ENCODE data around the gene PRUNE1. TPM values are rescaled to one million over a fixed set of nuclear protein-coding genes. Genes with fewer than 3 reads are reported as not detected.

The PRUNE1 gene
- total RNA-seq, 4 donors from 2014 or later: 21.7 to 28.1 (median 25.1) TPM

GRCh38 chr1:151036356-151036755, 28.1 kb downstream of the PRUNE1 start, which contains the start of gene BNIPL:
TSS of gene BNIPL (plus strand) at chr1:151036586. CDS start at chr1:151036726, 140 bp downstream.
- no peaks in the 10 kb centered on the region for H3K4me1 ChIP-seq
- H3K9me3 ChIP-seq: no peaks in the 10 kb centered on the region
- H3K4me3 ChIP-seq: no peak within 1 kb of the TSS
- H3K27me3 ChIP-seq: no peaks in the 10 kb centered on the region
- H3K27ac ChIP-seq: no peak within 1 kb of the TSS
- TF ChIP-seq POLR2A (IDR thresholded peaks at IDR 0.05) (no peak), CTCF (IDR thresholded peaks at IDR 0.05) (no peak)
- no peak for DNase-seq
- H3K36me3 ChIP-seq: peaks cover 0 to 22% (median 0%) of the 10 kb centered on the region in 3 donors

GRCh38 chr1:151037032-151037431, 28.8 kb downstream of the PRUNE1 start:
- H3K4me1 ChIP-seq: no peaks in the 10 kb centered on the region
- no peak for DNase-seq
- no peak overlapping the region for H3K4me3 ChIP-seq
- H3K9me3 ChIP-seq: no peaks in the 10 kb centered on the region
- no peak overlapping the region for H3K27ac ChIP-seq
- TF ChIP-seq POLR2A (IDR thresholded peaks at IDR 0.05): no peak
- TF ChIP-seq CTCF (IDR thresholded peaks at IDR 0.05): no peak
- H3K27me3 ChIP-seq: no peaks in the 10 kb centered on the region
- peaks cover 0 to 16% (median 0%) of the 10 kb centered on the region in 3 donors for H3K36me3 ChIP-seq

GRCh38 chr1:151039521-151039920, 31.3 kb downstream of the PRUNE1 start:
- peaks cover 0 to 3% (median 0%) of the 10 kb centered on the region in 3 donors for H3K36me3 ChIP-seq
- no peak overlapping the region for H3K4me3 ChIP-seq
- no peak for DNase-seq
- H3K27ac ChIP-seq: no peak overlapping the region
- no peak for TF ChIP-seq CTCF (IDR thresholded peaks at IDR 0.05)
- TF ChIP-seq POLR2A (IDR thresholded peaks at IDR 0.05): no peak
- no peaks in the 10 kb centered on the region for H3K9me3 ChIP-seq
- no peaks in the 10 kb centered on the region for H3K4me1 ChIP-seq
- no peaks in the 10 kb centered on the region for H3K27me3 ChIP-seq

GRCh38 chr1:151043163-151043562, 34.9 kb downstream of the PRUNE1 start:
- Histone ChIP-seq H3K9me3 (no peaks in the 10 kb centered on the region), H3K4me1 (peaks cover 0 to 7% (median 2%) of the 10 kb centered on the region in 4 donors), H3K27ac (no peak overlapping the region), H3K36me3 (no peaks in the 10 kb centered on the region), H3K27me3 (no peaks in the 10 kb centered on the region), H3K4me3 (no peak overlapping the region)
- no peak for DNase-seq
- TF ChIP-seq POLR2A (IDR thresholded peaks at IDR 0.05) (no peak), CTCF (IDR thresholded peaks at IDR 0.05) (no peak)

DNA sequence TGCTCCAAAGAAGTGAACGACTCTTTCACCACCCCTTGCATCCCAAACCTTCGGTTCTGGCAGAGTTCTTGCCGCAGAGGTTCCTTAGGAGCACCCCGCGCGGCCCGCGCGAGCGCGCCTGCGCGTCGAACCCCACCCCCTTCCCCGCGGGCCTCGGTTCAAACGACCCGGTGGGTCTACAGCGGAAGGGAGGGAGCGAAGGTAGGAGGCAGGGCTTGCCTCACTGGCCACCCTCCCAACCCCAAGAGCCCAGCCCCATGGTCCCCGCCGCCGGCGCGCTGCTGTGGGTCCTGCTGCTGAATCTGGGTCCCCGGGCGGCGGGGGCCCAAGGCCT, 39.3 kb downstream of the PRUNE1 start, which contains the start of gene C1orf56:
Gene C1orf56, plus strand, starts transcription at position 161 of the 334 bp plus-strand sequence. Its CDS starts 97 bp downstream, at position 258.
- peak within 1 kb of the TSS; percentile 76 to 90 (median 82) for H3K27ac ChIP-seq
- H3K4me1 ChIP-seq: peaks cover 0 to 18% (median 2%) of the 10 kb centered on the region in 4 donors
- peak; percentile 68 to 86 (median 71) for DNase-seq
- TF ChIP-seq CTCF (IDR thresholded peaks at IDR 0.05) (peak in 1 of 6 experiments; percentile 2), POLR2A (IDR thresholded peaks at IDR 0.05) (peak in 1 of 2 donors; percentile 38)
- no peaks in the 10 kb centered on the region for H3K9me3 ChIP-seq
- peaks cover 0 to 12% (median 0%) of the 10 kb centered on the region in 3 donors for H3K36me3 ChIP-seq
- H3K4me3 ChIP-seq: peak within 1 kb of the TSS; percentile 46 to 74 (median 66)
- no peaks in the 10 kb centered on the region for H3K27me3 ChIP-seq

All from Peyer's patch (tissue), 4 donors.